Stomach (tissue), 9 donors: ENCODE data around the gene FURIN. TPM values are rescaled to one million over a fixed set of nuclear protein-coding genes. Genes with fewer than 3 reads are reported as not detected.
A peak's percentile ranks its signal among the peaks of the same experiment; 100 is the strongest.
"Not testable (repeated sequence)": the region's sequence is repeated elsewhere in the genome, so short reads cannot be mapped to it uniquely, and the experiment has no call there.

ENCODE experiments used
- DNase-seq, 2 donors: peaks; one replicate each; pipeline versions ENCODE4 v3.0.0 to v3.0.0-alpha.2; 2013 to 2019
- H3K27ac ChIP-seq, 5 donors: fragments of 200-600 bp in 4 of 5; sonication (generic) in 4 of 5; one replicate each; pipeline ENCODE4 v1.5.1; 2013 to 2019; ENCODE audit warnings: mild to moderate bottlenecking in 1 of 5, moderate library complexity in 1 of 5
- H3K27me3 ChIP-seq, 3 donors: fragments of 200-600 bp; sonication (generic); one replicate each; pipeline ENCODE4 v1.5.1; 2017 to 2019; ENCODE audit warnings: mixed run types in 1 of 3
- H3K36me3 ChIP-seq, 4 donors: fragments of 200-600 bp; sonication (generic); 1 replicate in 3 of 4; 2 replicates in 1 of 4; pipeline ENCODE4 v1.5.1; 2016 to 2019
- H3K4me1 ChIP-seq, 4 donors: fragments of 200-600 bp; sonication (generic); one replicate each; pipeline ENCODE4 v1.5.1; 2016 to 2019
- H3K4me3 ChIP-seq, 4 donors: fragments of 200-600 bp; sonication (generic) in 3 of 4; one replicate each; pipeline ENCODE4 v1.5.1; 2016 to 2019; ENCODE audit warnings: mild to moderate bottlenecking in 1 of 4
- H3K9me3 ChIP-seq, 4 donors: fragments of 200-600 bp; sonication (generic); one replicate each; pipeline ENCODE4 v1.5.1; 2016 to 2019
- CTCF ChIP-seq, 7 experiments: fragments of 450-650 bp in 4 of 7; fragments of 200-600 bp in 3 of 7; sonication (generic) in 3 of 7; IDR thresholded peaks; one replicate each; pipeline ENCODE4 v1.5.1; 2016 to 2019; ENCODE audit warnings: antibody characterized with exemption in 7 of 7, control low read depth in 2 of 7, mild to moderate bottlenecking in 1 of 7
- EP300 ChIP-seq: sonication (generic); formaldehyde crosslinking; IDR thresholded peaks from one replicate; pipeline ENCODE4 v1.6.1; 2017; ENCODE audit warnings: antibody characterized with exemption
- POLR2A ChIP-seq, 4 donors: fragments of 450-650 bp; IDR thresholded peaks; one replicate each; pipeline ENCODE4 v1.6.1; 2016; ENCODE audit warnings: antibody characterized with exemption in 4 of 4, control low read depth in 2 of 4, mild to moderate bottlenecking in 1 of 4, moderate library complexity in 1 of 4
- POLR2AphosphoS5 ChIP-seq, 3 donors: sonication (generic); formaldehyde crosslinking; IDR thresholded peaks; one replicate each; pipeline ENCODE4 v1.6.1; 2016; ENCODE audit warnings: antibody characterized with exemption in 3 of 3
- WGBS, 5 donors: extraction: QIAGEN DNeasy Blood & Tissue Kit in 3 of 5; methylation state at CpG; one replicate each; pipeline versions ENCODE4 v1.1.5 to v1.1.7; 2013 to 2018; 5-methylcytosine and 5-hydroxymethylcytosine counted together
- intact Hi-C: fragments of 100-400 bp; cut with DNase I; formaldehyde crosslinking; loops from one replicate; pipeline ENCODE4 v1.15.1; 2023; ENCODE audit warnings: low total_unique reads
- polyA plus RNA-seq, 3 donors: library from polyadenylated mRNA; stranded (reverse); fragments of 200-250 nt; gene quantifications; one replicate each; pipeline ENCODE4 v1.2.3, GENCODE V29; 2013
- total RNA-seq, 5 donors: library from RNA; depleted of rRNA; stranded (reverse); fragments of >200 nt; gene quantifications; one replicate each; pipeline versions ENCODE4 v1.1.0 to v1.2.3, GENCODE V29; 2014 to 2016
- donor health status: healthy with polysubstance abuse.
- donor health status: Bipolar disorder and iron deficiency.
- donor health status: healthy.

The FURIN gene
- total and polyA plus RNA-seq, 8 donors = 13.7 to 81.1 (median 43.2) TPM

GRCh38 chr15:90892023-90892422 lies 23.6 kb downstream of the FURIN start:
- no peaks in the 10 kb centered on the region for H3K9me3 ChIP-seq
- H3K27me3 ChIP-seq = no peaks in the 10 kb centered on the region
- TF ChIP-seq POLR2AphosphoS5 (IDR thresholded peaks at IDR 0.05) (no peak), CTCF (IDR thresholded peaks at IDR 0.05) (no peak), EP300 (no peak), POLR2A (IDR thresholded peaks at IDR 0.05) (no peak)
- 88 to 98% (median 96%) methylated on average over 11 of the region's 11 CpGs for WGBS, 5 donors
- peaks cover 0 to 2% (median under 1%) of the 10 kb centered on the region in 4 donors for H3K4me1 ChIP-seq
- H3K27ac ChIP-seq = no peak overlapping the region
- peaks cover 60 to 90% (median 80%) of the 10 kb centered on the region in 4 donors for H3K36me3 ChIP-seq
- DNase-seq = no peak
- intact Hi-C loops = no loop called here
- no peak overlapping the region for H3K4me3 ChIP-seq

- H3K27ac ChIP-seq = no peak overlapping the region
- no peak for TF ChIP-seq POLR2A (IDR thresholded peaks at IDR 0.05)
- TF ChIP-seq POLR2AphosphoS5 (IDR thresholded peaks at IDR 0.05) = no peak
- no peak for TF ChIP-seq CTCF (IDR thresholded peaks at IDR 0.05)
- no peak for TF ChIP-seq EP300
- H3K4me1 ChIP-seq = no peaks in the 10 kb centered on the region
- intact Hi-C loops = no loop called here
- no peaks in the 10 kb centered on the region for H3K9me3 ChIP-seq
- no peak for DNase-seq
- 92 to 97% (median 95%) methylated on average over 25 to 29 of the region's 29 CpGs for WGBS, 5 donors
- peaks cover 60 to 86% (median 76%) of the 10 kb centered on the region in 4 donors for H3K36me3 ChIP-seq
- H3K4me3 ChIP-seq = no peak overlapping the region
- no peaks in the 10 kb centered on the region for H3K27me3 ChIP-seq
These were observed 24.2 kb downstream of the FURIN start for GRCh38 chr15:90892498-90893174.

- Histone ChIP-seq H3K4me3 (no peak overlapping the region), H3K4me1 (no peaks in the 10 kb centered on the region), H3K9me3 (no peaks in the 10 kb centered on the region), H3K36me3 (peaks cover 60 to 78% (median 76%) of the 10 kb centered on the region in 4 donors), H3K27ac (no peak overlapping the region), H3K27me3 (no peaks in the 10 kb centered on the region)
- DNase-seq = no peak
- 90 to 95% (median 92%) methylated on average over 21 to 33 of the region's 33 CpGs for WGBS, 5 donors
- intact Hi-C loops = no loop called here
- TF ChIP-seq CTCF (IDR thresholded peaks at IDR 0.05) = no peak
- TF ChIP-seq EP300 = no peak
- TF ChIP-seq POLR2AphosphoS5 (IDR thresholded peaks at IDR 0.05) = no peak
- TF ChIP-seq POLR2A (IDR thresholded peaks at IDR 0.05) = no peak
These were observed 25.0 kb downstream of the FURIN start for GRCh38 chr15:90893175-90894090.

GRCh38 chr15:90895571-90896117 lies 27.3 kb downstream of the FURIN start:
- WGBS, 5 donors = 67 to 83% (median 81%) methylated on average over 9 to 10 of the region's 10 CpGs
- Histone ChIP-seq H3K27ac (no peak overlapping the region), H3K36me3 (peaks cover 47 to 61% (median 56%) of the 10 kb centered on the region in 4 donors), H3K27me3 (no peaks in the 10 kb centered on the region), H3K9me3 (no peaks in the 10 kb centered on the region), H3K4me3 (no peak overlapping the region), H3K4me1 (no peaks in the 10 kb centered on the region)
- peak in 1 of 2 donors; percentile 52 for DNase-seq
- no peak for TF ChIP-seq POLR2AphosphoS5 (IDR thresholded peaks at IDR 0.05)
- TF ChIP-seq EP300 = no peak
- no peak for TF ChIP-seq POLR2A (IDR thresholded peaks at IDR 0.05)
- no peak for TF ChIP-seq CTCF (IDR thresholded peaks at IDR 0.05)
- intact Hi-C loops = no loop called here

- intact Hi-C loops = not testable (repeated sequence)
These were observed 28.8 kb downstream of the FURIN start for GRCh38 chr15:90897131-90897655.

More at GRCh38 chr15:90897131-90897655, 28.8 kb downstream of the FURIN start:
- H3K36me3 ChIP-seq = peaks cover 31 to 45% (median 40%) of the 10 kb centered on the region in 4 donors
- H3K4me1 ChIP-seq, H3K27ac ChIP-seq, H3K9me3 ChIP-seq, H3K4me3 ChIP-seq, DNase-seq, H3K27me3 ChIP-seq: not testable (repeated sequence)
- 87 to 95% (median 91%) methylated on average over 14 of the region's 14 CpGs for WGBS, 5 donors
